Measurements from ENCODE around the gene ARHGAP12.

ARHGAP12 gene

DNA sequence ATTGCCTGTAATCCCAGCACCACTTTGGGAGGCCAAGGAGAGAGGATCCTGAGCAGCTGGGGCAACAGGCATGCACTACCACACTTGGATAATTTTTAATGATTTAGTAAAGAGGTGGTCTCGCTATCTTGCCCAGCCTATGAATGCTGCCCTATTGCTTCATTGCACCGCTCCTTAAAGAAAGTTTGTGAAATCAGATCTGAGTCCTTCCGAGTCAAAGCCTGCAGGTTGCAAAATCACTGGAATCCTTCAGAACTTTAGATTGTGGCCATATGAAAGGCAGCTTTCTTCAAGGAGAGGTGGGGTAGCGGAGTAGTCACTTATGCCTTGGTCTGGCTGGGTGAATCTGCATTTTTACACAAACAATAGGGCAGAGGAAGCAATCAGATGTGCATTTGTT is 166.3 kb downstream of the ARHGAP12 start:
- no peak for ATAC-seq

DNA sequence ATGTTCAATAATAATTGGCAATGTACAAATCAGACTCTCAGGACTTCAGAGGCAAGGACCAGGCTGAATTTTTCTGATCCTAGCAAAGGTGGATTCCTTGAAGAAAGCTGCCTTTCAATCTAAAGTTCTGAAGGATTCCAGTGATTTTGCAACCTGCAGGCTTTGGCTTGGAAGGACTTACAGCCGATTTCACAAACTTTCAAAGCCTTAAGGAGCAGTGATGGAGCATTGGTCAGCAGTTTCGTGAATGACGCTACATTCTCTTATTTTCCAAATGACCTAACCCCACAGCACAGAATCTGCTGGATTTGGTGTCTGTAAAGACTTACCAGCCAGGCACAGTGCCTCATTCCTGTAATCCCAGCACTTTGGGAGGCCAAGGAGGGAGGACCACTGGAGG is 167.5 kb downstream of the ARHGAP12 start:
- ATAC-seq: no peak

- no peak for ATAC-seq
Observed at GRCh38 chr10:31760674-31761081, 168.0 kb downstream of the ARHGAP12 start.

- ATAC-seq: peak; percentile 90 to 92
Observed at GRCh38 chr10:31759799-31760626, 168.6 kb downstream of the ARHGAP12 start.

DNA sequence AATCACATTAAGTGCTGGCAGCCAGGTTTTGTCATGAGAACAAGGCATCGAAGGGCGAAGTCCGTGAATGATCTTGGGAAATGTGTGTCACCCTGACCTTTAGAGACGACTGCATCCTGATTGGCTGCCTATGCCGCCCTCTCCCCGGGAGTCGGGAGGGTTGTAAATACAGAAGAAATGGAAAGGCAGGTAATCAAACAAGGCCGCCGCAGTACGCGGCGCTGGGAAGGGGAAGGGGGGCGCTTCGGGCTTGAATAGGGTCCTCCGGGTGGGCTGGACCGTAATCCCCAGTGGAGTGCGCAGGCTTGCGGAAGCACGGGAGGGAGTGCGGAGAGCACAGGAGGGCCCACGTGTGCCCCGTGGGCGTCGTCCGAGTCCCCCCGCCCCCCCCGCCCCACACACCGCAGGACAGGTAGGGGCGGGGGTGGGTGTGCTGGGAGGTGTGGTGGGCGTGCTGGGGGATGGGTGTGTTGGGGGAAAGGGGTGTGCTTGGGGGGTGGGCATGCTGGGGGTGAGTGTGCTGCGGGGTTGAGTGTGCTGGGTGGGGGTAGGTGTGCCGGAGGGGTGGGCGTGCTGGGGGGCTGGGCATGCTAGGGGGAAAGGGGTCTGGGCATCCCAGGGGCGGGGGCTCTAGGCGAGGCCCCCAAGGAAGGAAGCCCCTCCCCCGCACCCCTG is 169.4 kb downstream of the ARHGAP12 start:
- ATAC-seq: peak; percentile 36 to 37

DNA sequence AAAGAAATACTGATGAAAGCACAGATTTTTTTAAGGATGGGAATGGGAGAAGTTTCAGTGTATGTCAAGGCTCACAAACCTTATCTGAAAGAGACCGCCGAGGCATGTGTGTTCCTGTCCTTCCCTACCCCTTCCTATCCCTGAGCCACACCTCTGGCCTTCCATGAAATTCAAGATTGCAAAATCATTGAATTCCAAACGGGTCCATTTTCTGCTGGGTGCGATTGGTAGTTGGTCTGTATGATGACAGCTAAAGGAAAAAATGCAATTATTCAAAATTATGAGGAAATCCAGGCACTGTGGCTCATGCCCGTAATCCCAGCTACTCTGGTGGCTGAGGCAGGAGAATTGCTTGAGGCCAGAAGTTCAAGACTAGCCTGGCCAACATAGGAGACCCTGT is 170.1 kb downstream of the ARHGAP12 start:
- no peak for ATAC-seq

GRCh38 chr10:31757831-31758230 is 170.8 kb downstream of the ARHGAP12 start:
- ATAC-seq: no peak

- ATAC-seq: no peak
Observed at GRCh38 chr10:31757386-31757791, 171.2 kb downstream of the ARHGAP12 start.

DNA sequence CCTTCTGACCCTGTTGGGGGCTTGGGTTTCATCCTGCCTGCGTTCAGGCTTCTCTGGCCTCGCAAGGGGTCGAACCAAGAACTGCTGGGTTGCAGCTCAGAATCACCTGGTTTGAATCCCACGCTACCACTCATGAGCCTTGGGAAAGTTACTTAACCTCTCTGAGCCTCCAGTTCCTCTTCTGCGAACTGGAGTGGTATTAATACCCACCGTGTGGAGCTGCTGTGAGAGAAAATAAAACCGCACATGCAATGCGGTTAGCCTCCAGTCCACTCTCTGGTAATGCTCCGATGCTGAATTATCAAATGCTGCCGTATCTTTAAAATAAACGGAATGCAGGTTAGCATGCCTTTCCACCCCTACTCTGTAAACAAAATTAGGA is 171.9 kb downstream of the ARHGAP12 start:
- no peak for ATAC-seq

- ATAC-seq: no peak
Observed at GRCh38 chr10:31756101-31756728, 172.4 kb downstream of the ARHGAP12 start.
